Vagina (tissue), 2 donors: ENCODE measurements around the gene TMEM11. TPM values are rescaled to one million over a fixed set of nuclear protein-coding genes. Genes with fewer than 3 reads are reported as not detected.

Source experiments
- DNase-seq, 2 donors: peaks; one replicate each; pipeline ENCODE4 v3.0.0-alpha.2; 2017; ENCODE audit errors: extremely low spot score in 2 of 2
- H3K27ac ChIP-seq: fragments of 200-600 bp; sonication (generic); one replicate; pipeline ENCODE4 v1.5.1; 2019
- H3K27me3 ChIP-seq: fragments of 200-600 bp; sonication (generic); one replicate; pipeline ENCODE4 v1.5.1; 2019
- H3K36me3 ChIP-seq, 2 donors: fragments of 200-600 bp; sonication (generic); one replicate each; pipeline ENCODE4 v1.5.1; 2017 to 2019
- H3K4me1 ChIP-seq: fragments of 200-600 bp; sonication (generic); one replicate; pipeline ENCODE4 v1.5.1; 2019
- H3K4me3 ChIP-seq, 2 donors: fragments of 200-600 bp; sonication (generic); 1 replicate in 1 of 2; 2 replicates in 1 of 2; pipeline ENCODE4 v1.5.1; 2016 to 2019
- H3K9me3 ChIP-seq: fragments of 200-600 bp; sonication (generic); one replicate; pipeline ENCODE4 v1.5.1; 2019
- CTCF ChIP-seq, 3 experiments: fragments of 450-650 bp in 2 of 3; fragments of 200-600 bp in 1 of 3; sonication (generic) in 1 of 3; IDR thresholded peaks; one replicate each; pipeline ENCODE4 v1.5.1; 2017 to 2019; ENCODE audit warnings: antibody characterized with exemption in 3 of 3, mild to moderate bottlenecking in 2 of 3, moderate library complexity in 2 of 3
- POLR2A ChIP-seq, 2 donors: fragments of 450-650 bp; IDR thresholded peaks; one replicate each; pipeline ENCODE4 v1.6.1; 2017; ENCODE audit warnings: antibody characterized with exemption in 2 of 2, mild to moderate bottlenecking in 2 of 2, moderate library complexity in 2 of 2
- POLR2AphosphoS5 ChIP-seq, 2 donors: sonication (generic); formaldehyde crosslinking; IDR thresholded peaks; one replicate each; pipeline ENCODE4 v1.9.0; 2017; ENCODE audit warnings: antibody characterized with exemption in 2 of 2, mild to moderate bottlenecking in 2 of 2, low read depth in 1 of 2; ENCODE audit not compliant: insufficient read depth in 1 of 2
- intact Hi-C: fragments of 100-400 bp; cut with DNase I; formaldehyde crosslinking; loops from one replicate; pipeline ENCODE4 v1.15.1; 2023
- small RNA-seq: library from RNA; depleted of rRNA; stranded (forward); fragments of <200 nt; gene quantifications from one replicate; pipeline ENCODE3, GENCODE V24; 2016
- total RNA-seq: library from RNA; depleted of rRNA; stranded (reverse); fragments of >200 nt; gene quantifications from one replicate; pipeline ENCODE4 v1.2.3, GENCODE V29; 2016

Gene TMEM11
- total RNA-seq, 1 donor from 2014 or later, result 30.2 TPM

- H3K4me1 ChIP-seq, result peaks cover 15% of the 10 kb centered on the region
- TF ChIP-seq POLR2AphosphoS5 (IDR thresholded peaks at IDR 0.05; ENCODE audit: insufficient read depth in 1 of 2, low read depth in 1 of 2) (no peak), CTCF (IDR thresholded peaks at IDR 0.05) (no peak), POLR2A (IDR thresholded peaks at IDR 0.05) (no peak)
- H3K36me3 ChIP-seq, result no peaks in the 10 kb centered on the region
- intact Hi-C loops, result loop anchor here (10.0 kb wide), 1 partner anchor 54 kb away; the partner anchor contains the start of gene TMEM11
- H3K4me3 ChIP-seq, result no peak overlapping the region
- no peaks in the 10 kb centered on the region for H3K27me3 ChIP-seq
- H3K9me3 ChIP-seq, result no peaks in the 10 kb centered on the region
- H3K27ac ChIP-seq, result no peak overlapping the region
- DNase-seq, result no peak
Observed at GRCh38 chr17:21160401-21160800, 53.6 kb downstream of the TMEM11 start.

GRCh38 chr17:21157586-21158370 lies 56.2 kb downstream of the TMEM11 start:
- intact Hi-C loops, result no loop called here
- H3K36me3 ChIP-seq, result no peaks in the 10 kb centered on the region
- H3K27me3 ChIP-seq, result no peaks in the 10 kb centered on the region
- H3K4me1 ChIP-seq, result peaks cover 15% of the 10 kb centered on the region
- H3K4me3 ChIP-seq, result no peak overlapping the region
- no peaks in the 10 kb centered on the region for H3K9me3 ChIP-seq
- H3K27ac ChIP-seq, result no peak overlapping the region
- no peak for DNase-seq
- no peak for TF ChIP-seq POLR2A (IDR thresholded peaks at IDR 0.05)
- TF ChIP-seq POLR2AphosphoS5 (IDR thresholded peaks at IDR 0.05; ENCODE audit: insufficient read depth in 1 of 2, low read depth in 1 of 2), result no peak
- TF ChIP-seq CTCF (IDR thresholded peaks at IDR 0.05), result no peak

- H3K9me3 ChIP-seq, result no peaks in the 10 kb centered on the region
- no peaks in the 10 kb centered on the region for H3K4me1 ChIP-seq
- DNase-seq, result no peak
- no peaks in the 10 kb centered on the region for H3K27me3 ChIP-seq
- H3K36me3 ChIP-seq, result no peaks in the 10 kb centered on the region
- no peak overlapping the region for H3K4me3 ChIP-seq
- no peak for TF ChIP-seq CTCF (IDR thresholded peaks at IDR 0.05)
- no peak for TF ChIP-seq POLR2AphosphoS5 (IDR thresholded peaks at IDR 0.05; ENCODE audit: insufficient read depth in 1 of 2, low read depth in 1 of 2)
- no peak for TF ChIP-seq POLR2A (IDR thresholded peaks at IDR 0.05)
- intact Hi-C loops, result no loop called here
- H3K27ac ChIP-seq, result no peak overlapping the region
Observed at GRCh38 chr17:21152731-21153130, 61.2 kb downstream of the TMEM11 start.

GRCh38 chr17:21149621-21150020 lies 64.3 kb downstream of the TMEM11 start:
- H3K4me1 ChIP-seq, result no peaks in the 10 kb centered on the region
- H3K36me3 ChIP-seq, result no peaks in the 10 kb centered on the region
- intact Hi-C loops, result no loop called here
- H3K27me3 ChIP-seq, result no peaks in the 10 kb centered on the region
- H3K9me3 ChIP-seq, result no peaks in the 10 kb centered on the region
- DNase-seq, result no peak
- H3K4me3 ChIP-seq, result no peak overlapping the region
- TF ChIP-seq POLR2AphosphoS5 (IDR thresholded peaks at IDR 0.05; ENCODE audit: insufficient read depth in 1 of 2, low read depth in 1 of 2), result no peak
- H3K27ac ChIP-seq, result no peak overlapping the region

Small RNAs within 50 kb of the gene (small RNA-seq; reads per million reads assigned to genes)
- gene RN7SL426P, result not detected

Other genes with a start within 250 kb of the TMEM11 start
- gene USP22, start 171.2 kb downstream of the TMEM11 start, total RNA-seq, result 79.1 TPM
- 31.7 TPM for gene DHRS7B, start 87.2 kb downstream of the TMEM11 start, total RNA-seq
- 4.2 TPM for gene NATD1, start 39.2 kb upstream of the TMEM11 start, total RNA-seq
- 21.6 TPM for gene MAP2K3, start 70.5 kb upstream of the TMEM11 start, total RNA-seq
- 2.2 TPM for gene KCNJ12, start 162.2 kb upstream of the TMEM11 start, total RNA-seq